ENCODE results near the gene RPGR.
A peak's percentile ranks its signal among the peaks of the same experiment; 100 is the strongest.

Gene RPGR

GRCh38 chrX:38221391-38221929 is 105.8 kb downstream of the RPGR start:
- Histone ChIP-seq H3K4me1 (ENCODE audit: low read depth, poor library complexity, severe bottlenecking) (no peaks in the 10 kb centered on the region), H4K20me1 (ENCODE audit: insufficient read depth) (no peaks in the 10 kb centered on the region), H3K36me3 (ENCODE audit: insufficient read depth) (no peaks in the 10 kb centered on the region), H3K27me3 (ENCODE audit: insufficient read depth, low read depth) (no peaks in the 10 kb centered on the region), H3K4me2 (no peak overlapping the region), H3K9ac (no peak overlapping the region), H3K4me3 (IDR thresholded peaks at IDR 0.05; ENCODE audit: insufficient read depth, low read depth, low read length) (no peak overlapping the region), H3K79me2 (ENCODE audit: insufficient read depth, low read depth) (no peaks in the 10 kb centered on the region), H3K27ac (no peak overlapping the region), H2AFZ (ENCODE audit: low read depth) (no peak overlapping the region)
- TF ChIP-seq CTCF (conservative IDR thresholded peaks at IDR 0.05; ENCODE audit: low read depth, low read length): no peak

GRCh38 chrX:38220415-38221390 is 106.6 kb downstream of the RPGR start, which contains the start of gene SRPX:
Gene SRPX (minus strand): TSS chrX:38220871. CDS start chrX:38220792, 79 bp downstream.
- Histone ChIP-seq H3K79me2 (ENCODE audit: insufficient read depth, low read depth) (no peaks in the 10 kb centered on the region), H3K27ac (no peak within 1 kb of the TSS), H3K9ac (no peak within 1 kb of the TSS), H3K4me2 (peak within 1 kb of the TSS; percentile 68), H3K36me3 (ENCODE audit: insufficient read depth) (no peaks in the 10 kb centered on the region), H4K20me1 (ENCODE audit: insufficient read depth) (no peaks in the 10 kb centered on the region), H3K4me3 (IDR thresholded peaks at IDR 0.05; ENCODE audit: insufficient read depth, low read depth, low read length) (no peak within 1 kb of the TSS), H3K4me1 (ENCODE audit: low read depth, poor library complexity, severe bottlenecking) (no peaks in the 10 kb centered on the region), H3K27me3 (ENCODE audit: insufficient read depth, low read depth) (no peaks in the 10 kb centered on the region), H2AFZ (ENCODE audit: low read depth) (peak within 1 kb of the TSS; percentile 67)
- TF ChIP-seq CTCF (conservative IDR thresholded peaks at IDR 0.05; ENCODE audit: low read depth, low read length): no peak

GRCh38 chrX:38220024-38220414 is 107.3 kb downstream of the RPGR start:
- Histone ChIP-seq H2AFZ (ENCODE audit: low read depth) (peak overlapping the region; percentile 67; the same call in 1 of the 2 replicates), H3K9ac (no peak overlapping the region), H3K36me3 (ENCODE audit: insufficient read depth) (no peaks in the 10 kb centered on the region), H3K27me3 (ENCODE audit: insufficient read depth, low read depth) (no peaks in the 10 kb centered on the region), H3K4me3 (IDR thresholded peaks at IDR 0.05; ENCODE audit: insufficient read depth, low read depth, low read length) (no peak overlapping the region), H3K27ac (no peak overlapping the region), H3K79me2 (ENCODE audit: insufficient read depth, low read depth) (no peaks in the 10 kb centered on the region), H4K20me1 (ENCODE audit: insufficient read depth) (no peaks in the 10 kb centered on the region), H3K4me2 (peak overlapping the region; percentile 68), H3K4me1 (ENCODE audit: low read depth, poor library complexity, severe bottlenecking) (no peaks in the 10 kb centered on the region)
- TF ChIP-seq CTCF (conservative IDR thresholded peaks at IDR 0.05; ENCODE audit: low read depth, low read length): peak; percentile 47; the same call in 1 of the 2 replicates

Data from KMS-11 (cell line).